Ectodermal cell (in vitro differentiated cells): Measurements from ENCODE around the gene KAT6B.
"Not testable (repeated sequence)": the region's sequence is repeated elsewhere in the genome, so short reads cannot be mapped to it uniquely, and the experiment has no call there.

Experiments
- H3K27ac ChIP-seq: 2 replicates; pipeline ENCODE4 v1.7.0; 2013; ENCODE audit warnings: mild to moderate bottlenecking, low read depth, low read length; ENCODE audit not compliant: insufficient read depth, poor library complexity, severe bottlenecking
- H3K27me3 ChIP-seq: 2 replicates; pipeline ENCODE4 v1.7.0; 2013; ENCODE audit warnings: mild to moderate bottlenecking, low read length; ENCODE audit not compliant: insufficient read depth, control insufficient read depth, poor library complexity, severe bottlenecking
- H3K36me3 ChIP-seq: one replicate; pipeline ENCODE4 v1.7.0; 2013; ENCODE audit warnings: low read length; ENCODE audit not compliant: control insufficient read depth, insufficient read depth
- H3K4me1 ChIP-seq: one replicate; pipeline ENCODE4 v1.7.0; 2013; ENCODE audit warnings: low read length; ENCODE audit not compliant: control insufficient read depth, insufficient read depth
- H3K4me3 ChIP-seq: 2 replicates; pipeline ENCODE4 v1.7.0; 2013; ENCODE audit warnings: low read depth, low read length, control low read depth; ENCODE audit not compliant: insufficient read depth
- H3K9me3 ChIP-seq: 2 replicates; pipeline ENCODE4 v1.7.0; 2013; ENCODE audit warnings: mild to moderate bottlenecking, low read length, moderate library complexity; ENCODE audit not compliant: control insufficient read depth
- WGBS, 2 experiments: methylation state at CpG; one replicate each; pipeline ENCODE4 v1.1.7; 2013; ENCODE audit warnings: missing lambda C conversion rate in 2 of 2; 5-methylcytosine and 5-hydroxymethylcytosine counted together

Gene KAT6B

DNA sequence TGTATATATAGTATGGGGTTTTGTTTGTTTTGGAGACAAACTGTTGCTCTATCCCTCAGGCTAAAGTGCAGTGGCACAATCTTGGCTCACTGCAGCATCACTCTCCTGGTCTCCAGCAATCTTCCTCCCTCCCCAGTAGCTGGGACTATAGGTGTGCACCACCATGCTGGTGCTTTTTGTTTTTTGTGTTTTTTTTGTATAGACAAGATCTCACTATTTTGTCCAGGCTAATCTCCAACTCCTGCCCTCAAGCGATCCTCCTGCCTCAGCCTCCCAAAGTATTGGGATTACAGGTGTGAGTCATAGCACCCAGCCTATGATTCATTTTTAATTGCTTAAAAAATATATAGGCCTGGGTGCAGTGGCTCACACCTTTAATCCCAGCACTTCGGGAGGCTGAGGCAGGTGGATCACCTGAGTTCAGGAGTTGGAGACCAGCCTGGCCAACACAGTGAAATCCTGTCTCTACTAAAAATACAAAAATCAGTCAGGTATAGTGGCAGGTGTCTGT, 229.6 kb downstream of the KAT6B start:
- not testable (repeated sequence) for H3K27me3 ChIP-seq, H3K4me3 ChIP-seq, H3K4me1 ChIP-seq, H3K9me3 ChIP-seq, H3K36me3 ChIP-seq, H3K27ac ChIP-seq
- 89 to 94% methylated on average over 2 of the region's 2 CpGs for WGBS, 2 experiments

DNA sequence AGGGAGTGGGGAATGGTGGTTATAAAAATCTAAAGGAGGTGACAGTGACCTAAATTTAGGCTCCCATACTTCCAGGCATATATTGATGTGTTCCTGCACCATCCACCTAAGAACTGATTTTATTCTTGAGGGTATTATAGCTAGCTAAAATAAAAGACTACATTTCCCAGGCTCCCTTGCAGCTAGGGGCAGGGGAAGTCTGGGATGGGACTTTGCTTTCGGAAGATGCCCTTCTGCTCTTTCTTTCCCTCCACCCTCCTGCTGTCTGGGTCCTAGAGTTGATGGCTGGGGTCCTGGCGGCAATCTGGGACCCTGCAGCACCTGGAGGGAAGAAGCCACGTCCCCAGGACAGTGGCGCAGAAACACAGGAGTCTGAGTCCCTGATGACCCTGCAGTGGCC, 231.3 kb downstream of the KAT6B start:
- no peaks in the 10 kb centered on the region for H3K9me3 ChIP-seq
- no peaks in the 10 kb centered on the region for H3K36me3 ChIP-seq
- H3K27me3 ChIP-seq: no peaks in the 10 kb centered on the region
- H3K27ac ChIP-seq: no peak overlapping the region
- 84 to 85% methylated on average over 4 of the region's 4 CpGs for WGBS, 2 experiments
- no peak overlapping the region for H3K4me3 ChIP-seq
- no peaks in the 10 kb centered on the region for H3K4me1 ChIP-seq

GRCh38 chr10:75058161-75058560, 231.8 kb downstream of the KAT6B start:
- WGBS, 2 experiments: 91% methylated on average over 10 of the region's 10 CpGs
- no peak overlapping the region for H3K4me3 ChIP-seq
- H3K27ac ChIP-seq: no peak overlapping the region
- no peaks in the 10 kb centered on the region for H3K4me1 ChIP-seq
- H3K36me3 ChIP-seq: no peaks in the 10 kb centered on the region
- H3K9me3 ChIP-seq: no peaks in the 10 kb centered on the region
- no peaks in the 10 kb centered on the region for H3K27me3 ChIP-seq

DNA sequence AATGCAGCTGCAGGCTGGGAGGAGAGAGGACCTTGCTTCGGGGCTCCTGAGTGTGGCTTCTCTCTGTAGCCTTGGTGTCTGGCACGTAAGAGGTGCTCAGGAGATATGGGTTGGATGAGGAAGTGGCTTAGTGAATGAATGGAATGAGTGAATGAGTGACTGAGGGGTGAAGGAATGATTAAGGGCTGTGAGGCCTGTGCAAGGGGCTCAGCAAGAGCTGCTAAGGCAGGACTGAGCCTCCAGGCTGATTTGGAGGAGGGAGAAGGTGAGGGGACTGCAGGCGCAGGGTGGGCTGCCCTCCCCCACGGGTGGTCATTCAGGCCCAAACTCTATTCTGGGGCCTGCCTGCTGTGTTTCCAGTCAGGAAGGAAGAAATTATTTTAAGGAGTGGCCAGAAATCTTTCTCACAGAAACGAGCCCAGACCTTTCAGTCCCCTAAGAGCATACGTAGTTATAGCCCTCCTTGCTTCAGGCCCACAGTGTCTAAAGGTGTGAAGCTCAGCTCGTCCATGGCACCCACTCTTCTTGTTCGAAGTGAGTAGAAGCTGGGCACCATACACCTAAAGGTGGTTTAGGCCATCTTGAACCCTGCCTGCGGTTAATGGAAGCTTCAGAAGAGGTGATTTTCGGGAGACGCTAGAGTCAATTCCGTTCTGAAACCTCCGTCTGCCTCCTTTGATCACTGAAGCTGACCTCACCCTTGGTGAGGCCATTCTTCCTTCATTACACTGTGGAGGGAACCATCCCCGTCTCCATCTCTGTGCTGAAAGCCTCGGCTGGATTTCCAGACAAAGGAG, 235.5 kb downstream of the KAT6B start:
- Histone ChIP-seq H3K27ac (no peak overlapping the region), H3K27me3 (no peaks in the 10 kb centered on the region), H3K4me1 (no peaks in the 10 kb centered on the region), H3K36me3 (no peaks in the 10 kb centered on the region), H3K9me3 (no peaks in the 10 kb centered on the region), H3K4me3 (no peak overlapping the region)
- WGBS, 2 experiments: 89 to 90% methylated on average over 15 of the region's 15 CpGs

DNA sequence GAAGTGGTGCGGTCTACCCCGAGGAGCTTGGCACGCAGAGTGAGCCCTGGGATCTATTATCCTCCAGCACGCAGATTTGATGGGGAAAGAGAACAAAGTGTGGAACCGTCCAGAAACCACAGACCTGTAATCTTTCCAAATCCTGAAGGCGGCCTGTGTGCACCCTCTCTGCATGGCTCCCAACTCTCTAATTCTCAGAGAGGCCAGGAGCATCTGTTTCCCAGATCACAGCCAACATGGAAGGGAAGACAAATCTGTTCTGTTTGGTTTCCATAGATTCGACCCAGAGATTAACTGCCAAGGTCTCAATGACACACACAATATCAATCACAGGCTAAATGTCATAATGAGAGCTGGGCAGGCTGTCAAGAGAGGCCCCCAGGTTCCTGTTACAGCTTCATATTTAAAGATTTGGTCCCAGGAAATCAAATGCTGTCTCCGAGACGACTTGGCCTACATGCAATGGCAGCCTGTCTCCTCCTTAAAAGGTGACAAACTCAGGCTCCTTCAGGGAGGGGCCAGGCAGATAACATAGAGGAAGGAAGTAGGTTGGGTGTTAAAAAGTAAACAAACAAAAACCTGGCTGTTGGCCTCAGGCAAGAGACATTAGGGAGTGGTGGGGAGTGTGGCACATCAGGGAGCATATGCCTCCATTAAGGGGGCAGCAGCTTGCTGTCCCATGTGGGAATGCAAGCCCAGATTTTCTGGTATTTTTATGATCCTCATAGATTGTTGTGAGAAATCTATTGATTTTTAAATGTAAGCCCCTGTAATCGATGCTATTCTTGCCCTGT, 236.3 kb downstream of the KAT6B start:
- no peak overlapping the region for H3K4me3 ChIP-seq
- WGBS, 2 experiments: 94% methylated on average over 10 of the region's 10 CpGs
- no peaks in the 10 kb centered on the region for H3K27me3 ChIP-seq
- H3K36me3 ChIP-seq: no peaks in the 10 kb centered on the region
- no peaks in the 10 kb centered on the region for H3K4me1 ChIP-seq
- no peaks in the 10 kb centered on the region for H3K9me3 ChIP-seq
- H3K27ac ChIP-seq: no peak overlapping the region

- Histone ChIP-seq H3K9me3 (no peaks in the 10 kb centered on the region), H3K27me3 (no peaks in the 10 kb centered on the region), H3K36me3 (no peaks in the 10 kb centered on the region), H3K4me1 (no peaks in the 10 kb centered on the region), H3K27ac (no peak overlapping the region), H3K4me3 (no peak overlapping the region)
- 92 to 95% methylated on average over 6 of the region's 8 CpGs for WGBS, 2 experiments
These were observed 237.2 kb downstream of the KAT6B start for GRCh38 chr10:75063461-75064230.

- 96 to 98% methylated on average over 4 of the region's 4 CpGs for WGBS, 2 experiments
- Histone ChIP-seq H3K27me3 (no peaks in the 10 kb centered on the region), H3K27ac (no peak overlapping the region), H3K9me3 (no peaks in the 10 kb centered on the region), H3K4me3 (no peak overlapping the region), H3K36me3 (no peaks in the 10 kb centered on the region), H3K4me1 (no peaks in the 10 kb centered on the region)
These were observed 238.7 kb downstream of the KAT6B start for GRCh38 chr10:75065076-75065475.

DNA sequence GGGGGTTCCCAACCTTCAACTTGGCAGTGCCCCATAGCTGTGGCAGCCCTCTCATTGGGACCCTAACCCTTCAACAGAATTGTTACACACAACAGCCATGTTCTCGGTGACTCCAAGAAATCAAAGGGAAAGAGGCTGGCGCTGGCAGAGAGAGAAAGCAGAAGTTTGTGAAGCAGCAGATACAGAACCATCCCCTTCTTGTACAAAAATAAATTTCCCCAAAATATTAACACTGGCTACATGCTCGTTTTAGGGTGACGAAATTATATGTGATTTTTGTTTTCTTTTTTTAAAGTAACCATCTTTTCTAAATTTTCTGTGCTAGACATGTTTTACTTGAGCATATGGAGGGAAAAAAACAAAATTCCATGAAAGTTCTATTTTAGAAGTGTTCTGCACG, 239.9 kb downstream of the KAT6B start:
- WGBS, 2 experiments: 88 to 98% methylated on average over 3 to 5 of the region's 5 CpGs
- H3K27ac ChIP-seq: no peak overlapping the region
- H3K9me3 ChIP-seq: no peaks in the 10 kb centered on the region
- peaks cover 3% of the 10 kb centered on the region for H3K27me3 ChIP-seq
- no peak overlapping the region for H3K4me3 ChIP-seq
- H3K36me3 ChIP-seq: no peaks in the 10 kb centered on the region
- no peaks in the 10 kb centered on the region for H3K4me1 ChIP-seq

DNA sequence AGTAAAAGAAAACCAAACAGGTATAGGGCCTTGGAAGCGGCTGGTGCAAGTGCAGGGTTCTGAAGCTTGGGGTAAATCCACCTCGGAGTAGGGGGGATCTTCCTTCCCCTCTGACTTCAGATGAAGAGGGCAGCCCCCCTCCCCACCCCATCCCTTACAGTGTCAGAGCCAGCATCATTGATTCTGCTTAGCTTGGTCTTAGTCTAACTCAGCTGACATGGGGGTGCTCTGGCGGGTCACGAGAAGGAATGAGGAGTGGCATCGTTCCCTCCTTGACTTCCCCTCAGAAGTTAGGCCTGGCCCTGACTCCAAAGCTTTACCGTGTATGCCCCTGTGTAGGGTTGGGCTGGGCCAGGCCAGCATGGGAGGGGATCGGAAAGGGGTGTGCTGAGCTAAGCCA, 240.9 kb downstream of the KAT6B start:
- Histone ChIP-seq H3K4me1 (peaks cover 3% of the 10 kb centered on the region), H3K4me3 (no peak overlapping the region), H3K27me3 (peaks cover 9% of the 10 kb centered on the region), H3K27ac (no peak overlapping the region), H3K36me3 (no peaks in the 10 kb centered on the region), H3K9me3 (no peaks in the 10 kb centered on the region)
- WGBS, 2 experiments: 82 to 85% methylated on average over 7 of the region's 7 CpGs

DNA sequence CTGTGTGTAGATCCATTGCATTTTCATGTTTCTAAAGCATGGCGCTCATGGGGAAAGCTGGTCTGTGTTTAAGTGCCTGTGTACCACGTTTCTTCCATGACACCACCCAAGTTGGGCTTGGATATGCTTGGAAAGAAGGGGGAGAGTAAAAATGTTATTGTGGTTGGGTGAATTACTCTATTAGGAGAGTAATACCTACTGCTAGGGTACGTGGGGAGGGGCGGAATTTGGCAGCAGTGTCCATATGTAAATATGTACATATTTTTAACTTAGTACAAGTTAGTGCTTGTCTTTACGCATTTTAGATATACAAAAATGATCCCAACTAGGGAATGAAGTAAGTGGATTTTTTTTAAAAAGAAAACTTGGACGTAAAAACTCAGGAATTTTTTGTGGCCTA, 242.1 kb downstream of the KAT6B start:
- no peaks in the 10 kb centered on the region for H3K36me3 ChIP-seq
- H3K27me3 ChIP-seq: peaks cover 22% of the 10 kb centered on the region
- H3K4me3 ChIP-seq: no peak overlapping the region
- 96 to 100% methylated on average over 3 to 4 of the region's 6 CpGs for WGBS, 2 experiments
- H3K9me3 ChIP-seq: no peaks in the 10 kb centered on the region
- peaks cover 4% of the 10 kb centered on the region for H3K4me1 ChIP-seq
- H3K27ac ChIP-seq: no peak overlapping the region
